SIG-M5 treated with dmso at 0.1 percent for 504 hours (cell line): ENCODE results near the gene C2CD5.
"Not testable (repeated sequence)": the region's sequence is repeated elsewhere in the genome, so short reads cannot be mapped to it uniquely, and the experiment has no call there.

Experiments used
- DNase-seq: peaks from one replicate; lab custom pipeline; 2025; ENCODE audit not compliant: unreplicated experiment; lab: John Stamatoyannopoulos, UW

The C2CD5 gene

GRCh38 chr12:22536971-22537544 is 7.3 kb downstream of the C2CD5 start:
- peak; percentile 66 for DNase-seq

GRCh38 chr12:22536346-22536945 is 7.9 kb downstream of the C2CD5 start:
- peak; percentile 44 for DNase-seq

- DNase-seq, result no peak
These were observed 8.9 kb downstream of the C2CD5 start for GRCh38 chr12:22535478-22535877.

- DNase-seq, result no peak
These were observed 9.3 kb downstream of the C2CD5 start for GRCh38 chr12:22535038-22535437.

GRCh38 chr12:22533155-22533554 is 11.2 kb downstream of the C2CD5 start:
- DNase-seq, result no peak

GRCh38 chr12:22532317-22532716 is 12.0 kb downstream of the C2CD5 start:
- no peak for DNase-seq

GRCh38 chr12:22531205-22531604 is 13.1 kb downstream of the C2CD5 start:
- no peak for DNase-seq

GRCh38 chr12:22529281-22530060 is 14.9 kb downstream of the C2CD5 start:
- DNase-seq, result peak; percentile 52

- no peak for DNase-seq
These were observed 16.3 kb downstream of the C2CD5 start for GRCh38 chr12:22527999-22528398.

- DNase-seq, result no peak
These were observed 17.5 kb downstream of the C2CD5 start for GRCh38 chr12:22526836-22527235.

- no peak for DNase-seq
These were observed 18.9 kb downstream of the C2CD5 start for GRCh38 chr12:22525426-22525825.

- no peak for DNase-seq
These were observed 25.3 kb downstream of the C2CD5 start for GRCh38 chr12:22518998-22519397.

GRCh38 chr12:22518060-22518719 is 26.2 kb downstream of the C2CD5 start:
- DNase-seq, result no peak

- DNase-seq, result no peak
These were observed 29.5 kb downstream of the C2CD5 start for GRCh38 chr12:22514875-22515274.

GRCh38 chr12:22505826-22506225 is 38.5 kb downstream of the C2CD5 start:
- no peak for DNase-seq

GRCh38 chr12:22500100-22500499 is 44.2 kb downstream of the C2CD5 start:
- no peak for DNase-seq

GRCh38 chr12:22499445-22499844 is 44.9 kb downstream of the C2CD5 start:
- no peak for DNase-seq

- no peak for DNase-seq
These were observed 50.0 kb downstream of the C2CD5 start for GRCh38 chr12:22494319-22494718.

- no peak for DNase-seq
These were observed 53.3 kb downstream of the C2CD5 start for GRCh38 chr12:22491034-22491433.

GRCh38 chr12:22488478-22488877 is 55.9 kb downstream of the C2CD5 start:
- no peak for DNase-seq

GRCh38 chr12:22487683-22488082 is 56.7 kb downstream of the C2CD5 start:
- DNase-seq, result not testable (repeated sequence)
